Measurements from ENCODE around the gene NCAPH2. TPM values are rescaled to one million over a fixed set of nuclear protein-coding genes. Genes with fewer than 3 reads are reported as not detected.

Gene NCAPH2
- total and polyA plus RNA-seq, 2 of the 13 experiments (the other 11 are each of a cell fraction or from before 2014, with no cell fraction given), result 28.1 to 64.4 TPM

DNA sequence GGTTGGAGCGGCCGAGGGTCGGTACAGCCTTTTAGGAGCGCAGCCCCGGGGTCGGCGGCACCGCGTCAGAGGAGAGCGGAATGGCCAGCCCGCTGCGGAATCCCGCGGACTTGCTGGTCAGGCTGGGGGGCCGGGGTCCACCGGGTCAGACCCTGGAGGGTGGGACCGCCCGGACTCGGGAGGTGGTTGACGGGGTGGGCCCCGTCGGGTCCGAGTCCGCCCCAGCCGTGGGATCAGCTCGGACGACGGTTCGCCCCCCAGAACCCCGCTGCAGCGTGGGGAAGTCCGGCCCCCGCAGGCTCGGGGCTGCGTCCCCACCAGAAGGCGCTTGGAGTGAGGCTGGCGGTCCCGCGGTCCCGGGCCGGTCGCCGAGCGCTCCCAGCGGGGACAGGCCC is 27.0 kb upstream of the NCAPH2 start (continued):
- TF ChIP-seq, protein P1, sequence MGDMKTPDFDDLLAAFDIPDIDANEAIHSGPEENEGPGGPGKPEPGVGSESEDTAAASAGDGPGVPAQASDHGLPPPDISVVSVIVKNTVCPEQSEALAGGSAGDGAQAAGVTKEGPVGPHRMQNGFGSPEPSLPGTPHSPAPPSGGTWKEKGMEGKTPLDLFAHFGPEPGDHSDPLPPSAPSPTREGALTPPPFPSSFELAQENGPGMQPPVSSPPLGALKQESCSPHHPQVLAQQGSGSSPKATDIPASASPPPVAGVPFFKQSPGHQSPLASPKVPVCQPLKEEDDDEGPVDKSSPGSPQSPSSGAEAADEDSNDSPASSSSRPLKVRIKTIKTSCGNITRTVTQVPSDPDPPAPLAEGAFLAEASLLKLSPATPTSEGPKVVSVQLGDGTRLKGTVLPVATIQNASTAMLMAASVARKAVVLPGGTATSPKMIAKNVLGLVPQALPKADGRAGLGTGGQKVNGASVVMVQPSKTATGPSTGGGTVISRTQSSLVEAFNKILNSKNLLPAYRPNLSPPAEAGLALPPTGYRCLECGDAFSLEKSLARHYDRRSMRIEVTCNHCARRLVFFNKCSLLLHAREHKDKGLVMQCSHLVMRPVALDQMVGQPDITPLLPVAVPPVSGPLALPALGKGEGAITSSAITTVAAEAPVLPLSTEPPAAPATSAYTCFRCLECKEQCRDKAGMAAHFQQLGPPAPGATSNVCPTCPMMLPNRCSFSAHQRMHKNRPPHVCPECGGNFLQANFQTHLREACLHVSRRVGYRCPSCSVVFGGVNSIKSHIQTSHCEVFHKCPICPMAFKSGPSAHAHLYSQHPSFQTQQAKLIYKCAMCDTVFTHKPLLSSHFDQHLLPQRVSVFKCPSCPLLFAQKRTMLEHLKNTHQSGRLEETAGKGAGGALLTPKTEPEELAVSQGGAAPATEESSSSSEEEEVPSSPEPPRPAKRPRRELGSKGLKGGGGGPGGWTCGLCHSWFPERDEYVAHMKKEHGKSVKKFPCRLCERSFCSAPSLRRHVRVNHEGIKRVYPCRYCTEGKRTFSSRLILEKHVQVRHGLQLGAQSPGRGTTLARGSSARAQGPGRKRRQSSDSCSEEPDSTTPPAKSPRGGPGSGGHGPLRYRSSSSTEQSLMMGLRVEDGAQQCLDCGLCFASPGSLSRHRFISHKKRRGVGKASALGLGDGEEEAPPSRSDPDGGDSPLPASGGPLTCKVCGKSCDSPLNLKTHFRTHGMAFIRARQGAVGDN (CRISPR knock-in tag; IDR thresholded peaks at IDR 0.05), result peak; percentile 33; the same call in 1 of the 2 replicates
- TF ChIP-seq CBX5 (CRISPR knock-in tag; IDR thresholded peaks at IDR 0.05; ENCODE audit: borderline replicate concordance) (no peak), ZNF274 (CRISPR knock-in tag; IDR thresholded peaks at IDR 0.05) (0 out of 2 replicates have a peak, but pooled peaks have one; percentile 43), ZNF547 (CRISPR knock-in tag; IDR thresholded peaks at IDR 0.05) (0 out of 2 replicates have a peak, but pooled peaks have one; percentile 52), ZBTB38 (CRISPR knock-in tag; IDR thresholded peaks at IDR 0.05) (peak; percentile 51; the same call in 1 of the 2 replicates), KDM5B (CRISPR knock-in tag; IDR thresholded peaks at IDR 0.05; ENCODE audit: borderline replicate concordance) (peak; percentile 47; the same call in 1 of the 2 replicates), GABPB1 (CRISPR knock-in tag; IDR thresholded peaks at IDR 0.05) (no peak), RXRA (CRISPR knock-in tag; IDR thresholded peaks at IDR 0.05) (peak; percentile 32; the same call in 1 of the 2 replicates), SIN3B (IDR thresholded peaks at IDR 0.05; ENCODE audit: low read length) (no peak), SMARCE1 (IDR thresholded peaks at IDR 0.05; ENCODE audit: borderline replicate concordance) (no peak), SNAPC2 (CRISPR knock-in tag; IDR thresholded peaks at IDR 0.05) (0 out of 2 replicates have a peak, but pooled peaks have one; percentile 26), ZNF678 (CRISPR knock-in tag; IDR thresholded peaks at IDR 0.05) (no peak), IKZF4 (CRISPR knock-in tag; IDR thresholded peaks at IDR 0.05; ENCODE audit: borderline replicate concordance, low read depth, not compliant biosample characterization) (no peak)
- TF ChIP-seq, protein P2, sequence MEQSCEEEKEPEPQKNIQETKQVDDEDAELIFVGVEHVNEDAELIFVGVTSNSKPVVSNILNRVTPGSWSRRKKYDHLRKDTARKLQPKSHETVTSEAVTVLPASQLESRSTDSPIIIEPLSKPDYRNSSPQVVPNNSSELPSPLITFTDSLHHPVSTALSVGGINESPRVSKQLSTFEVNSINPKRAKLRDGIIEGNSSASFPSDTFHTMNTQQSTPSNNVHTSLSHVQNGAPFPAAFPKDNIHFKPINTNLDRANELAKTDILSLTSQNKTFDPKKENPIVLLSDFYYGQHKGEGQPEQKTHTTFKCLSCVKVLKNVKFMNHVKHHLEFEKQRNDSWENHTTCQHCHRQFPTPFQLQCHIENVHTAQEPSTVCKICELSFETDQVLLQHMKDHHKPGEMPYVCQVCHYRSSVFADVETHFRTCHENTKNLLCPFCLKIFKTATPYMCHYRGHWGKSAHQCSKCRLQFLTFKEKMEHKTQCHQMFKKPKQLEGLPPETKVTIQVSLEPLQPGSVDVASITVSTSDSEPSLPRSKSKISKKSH (CRISPR knock-in tag; IDR thresholded peaks at IDR 0.05; ENCODE audit: borderline replicate concordance), result 0 out of 2 replicates have a peak, but pooled peaks have one; percentile 18
- TF ChIP-seq, protein P3, sequence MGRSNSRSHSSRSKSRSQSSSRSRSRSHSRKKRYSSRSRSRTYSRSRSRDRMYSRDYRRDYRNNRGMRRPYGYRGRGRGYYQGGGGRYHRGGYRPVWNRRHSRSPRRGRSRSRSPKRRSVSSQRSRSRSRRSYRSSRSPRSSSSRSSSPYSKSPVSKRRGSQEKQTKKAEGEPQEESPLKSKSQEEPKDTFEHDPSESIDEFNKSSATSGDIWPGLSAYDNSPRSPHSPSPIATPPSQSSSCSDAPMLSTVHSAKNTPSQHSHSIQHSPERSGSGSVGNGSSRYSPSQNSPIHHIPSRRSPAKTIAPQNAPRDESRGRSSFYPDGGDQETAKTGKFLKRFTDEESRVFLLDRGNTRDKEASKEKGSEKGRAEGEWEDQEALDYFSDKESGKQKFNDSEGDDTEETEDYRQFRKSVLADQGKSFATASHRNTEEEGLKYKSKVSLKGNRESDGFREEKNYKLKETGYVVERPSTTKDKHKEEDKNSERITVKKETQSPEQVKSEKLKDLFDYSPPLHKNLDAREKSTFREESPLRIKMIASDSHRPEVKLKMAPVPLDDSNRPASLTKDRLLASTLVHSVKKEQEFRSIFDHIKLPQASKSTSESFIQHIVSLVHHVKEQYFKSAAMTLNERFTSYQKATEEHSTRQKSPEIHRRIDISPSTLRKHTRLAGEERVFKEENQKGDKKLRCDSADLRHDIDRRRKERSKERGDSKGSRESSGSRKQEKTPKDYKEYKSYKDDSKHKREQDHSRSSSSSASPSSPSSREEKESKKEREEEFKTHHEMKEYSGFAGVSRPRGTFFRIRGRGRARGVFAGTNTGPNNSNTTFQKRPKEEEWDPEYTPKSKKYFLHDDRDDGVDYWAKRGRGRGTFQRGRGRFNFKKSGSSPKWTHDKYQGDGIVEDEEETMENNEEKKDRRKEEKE (IDR thresholded peaks at IDR 0.05), result no peak
- TF ChIP-seq, protein P4, sequence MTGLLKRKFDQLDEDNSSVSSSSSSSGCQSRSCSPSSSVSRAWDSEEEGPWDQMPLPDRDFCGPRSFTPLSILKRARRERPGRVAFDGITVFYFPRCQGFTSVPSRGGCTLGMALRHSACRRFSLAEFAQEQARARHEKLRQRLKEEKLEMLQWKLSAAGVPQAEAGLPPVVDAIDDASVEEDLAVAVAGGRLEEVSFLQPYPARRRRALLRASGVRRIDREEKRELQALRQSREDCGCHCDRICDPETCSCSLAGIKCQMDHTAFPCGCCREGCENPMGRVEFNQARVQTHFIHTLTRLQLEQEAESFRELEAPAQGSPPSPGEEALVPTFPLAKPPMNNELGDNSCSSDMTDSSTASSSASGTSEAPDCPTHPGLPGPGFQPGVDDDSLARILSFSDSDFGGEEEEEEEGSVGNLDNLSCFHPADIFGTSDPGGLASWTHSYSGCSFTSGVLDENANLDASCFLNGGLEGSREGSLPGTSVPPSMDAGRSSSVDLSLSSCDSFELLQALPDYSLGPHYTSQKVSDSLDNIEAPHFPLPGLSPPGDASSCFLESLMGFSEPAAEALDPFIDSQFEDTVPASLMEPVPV (CRISPR knock-in tag; IDR thresholded peaks at IDR 0.05), result peak; percentile 72; the same call in 1 of the 2 replicates

Data from HepG2 (cell line).